H1 (cell line): ENCODE results near the gene PRRG1. TPM values are rescaled to one million over a fixed set of nuclear protein-coding genes. Genes with fewer than 3 reads are reported as not detected.
A peak's percentile ranks its signal among the peaks of the same experiment; 100 is the strongest.
"Not testable (repeated sequence)": the region's sequence is repeated elsewhere in the genome, so short reads cannot be mapped to it uniquely, and the experiment has no call there.

Source experiments
- CTCF ChIA-PET: fragments of 300-600 bp; sonication (Branson Sonifier 250); formaldehyde crosslinking; loops from one replicate; lab custom pipeline; 2021; ENCODE audit not compliant: partially characterized antibody; lab: Charles Lee
- POLR2A ChIA-PET: fragments of 300-600 bp; sonication (Branson Sonifier 250); formaldehyde crosslinking; loops from one replicate; lab custom pipeline; 2021; ENCODE audit warnings: inconsistent platforms; ENCODE audit not compliant: partially characterized antibody; lab: Charles Lee
- DNase-seq, 2 experiments: peaks; one replicate each; pipeline versions ENCODE4 v3.0.0 to v3.0.0-alpha.2; 2010 to 2022; ENCODE audit warnings: low spot score in 2 of 2, low read depth in 1 of 2, mixed read lengths in 1 of 2
- FAIRE-seq: peaks from 2 replicates; lab custom pipeline; 2011; peaks lifted over from hg19 to GRCh38; lab: Jason Lieb, UNC
- H2AFZ ChIP-seq: 2 replicates; pipeline ENCODE4 v1.8.1; 2012; ENCODE audit warnings: low read length, inconsistent platforms
- H2AK5ac ChIP-seq: 2 replicates; pipeline ENCODE4 v1.6.1; 2013; ENCODE audit warnings: low read depth, low read length
- H2BK120ac ChIP-seq: replicated peaks from 2 replicates; pipeline ENCODE3; 2013; ENCODE audit warnings: low read depth, low read length, inconsistent platforms
- H2BK12ac ChIP-seq: 2 replicates; pipeline ENCODE4 v1.6.1; 2013; ENCODE audit warnings: low read depth, low read length
- H2BK15ac ChIP-seq: 2 replicates; pipeline ENCODE4 v1.6.1; 2013; ENCODE audit warnings: low read length
- H2BK20ac ChIP-seq: 2 replicates; pipeline ENCODE4 v1.6.1; 2013; ENCODE audit warnings: low read length
- H2BK5ac ChIP-seq: 2 replicates; pipeline ENCODE4 v1.6.1; 2013; ENCODE audit warnings: low read depth, low read length
- H3K14ac ChIP-seq: 2 replicates; pipeline ENCODE4 v1.6.1; 2013; ENCODE audit warnings: inconsistent platforms; ENCODE audit not compliant: insufficient read length
- H3K18ac ChIP-seq: 2 replicates; pipeline ENCODE4 v1.6.1; 2013; ENCODE audit warnings: low read length; ENCODE audit errors: extremely low read depth
- H3K23ac ChIP-seq: 2 replicates; pipeline ENCODE4 v1.6.1; 2013; ENCODE audit warnings: inconsistent platforms; ENCODE audit not compliant: insufficient read length
- H3K23me2 ChIP-seq: 2 replicates; pipeline ENCODE4 v1.6.1; 2013; ENCODE audit warnings: low read depth, low read length
- H3K27ac ChIP-seq: 2 replicates; pipeline ENCODE4 v1.6.1; 2011; ENCODE audit warnings: low read depth, low read length, inconsistent platforms
- H3K27me3 ChIP-seq, 4 experiments: replicated peaks in 1 of 4; 1 replicate in 1 of 4; 2 replicates in 3 of 4; pipeline versions ENCODE4 v1.6.1 to v1.8.1; 2011 to 2013; ENCODE audit warnings: low read length in 3 of 4, mild to moderate bottlenecking in 3 of 4, inconsistent platforms in 2 of 4, mixed read lengths in 2 of 4, moderate library complexity in 1 of 4; ENCODE audit not compliant: control insufficient read depth in 3 of 4, insufficient read depth in 3 of 4; ENCODE audit errors: extremely low read depth in 1 of 4
- H3K36me3 ChIP-seq, 4 experiments: 2 replicates each; pipeline versions ENCODE4 v1.6.1 to v1.8.1; 2011 to 2013; ENCODE audit warnings: mild to moderate bottlenecking in 4 of 4, low read length in 3 of 4, moderate library complexity in 2 of 4, control low read depth in 1 of 4, inconsistent platforms in 1 of 4; ENCODE audit not compliant: insufficient read depth in 4 of 4, control insufficient read depth in 2 of 4
- H3K4ac ChIP-seq: replicated peaks from 2 replicates; pipeline ENCODE3; 2013; ENCODE audit warnings: low read length, low read depth, mixed read lengths, inconsistent platforms; ENCODE audit not compliant: insufficient read length
- H3K4me1 ChIP-seq, 4 experiments: replicated peaks in 1 of 4; 1 replicate in 1 of 4; 2 replicates in 3 of 4; pipeline versions ENCODE4 v1.6.1 to v1.8.1; 2011 to 2013; ENCODE audit warnings: low read length in 3 of 4, inconsistent platforms in 2 of 4, mixed read lengths in 1 of 4; ENCODE audit not compliant: insufficient read depth in 4 of 4, control insufficient read depth in 3 of 4
- H3K4me2 ChIP-seq, 2 experiments: 2 replicates each; pipeline versions ENCODE4 v1.6.1 to v1.8.1; 2011 to 2013; ENCODE audit warnings: low read depth in 2 of 2, low read length in 2 of 2, control low read depth in 1 of 2, inconsistent platforms in 1 of 2, mild to moderate bottlenecking in 1 of 2; ENCODE audit not compliant: insufficient read depth in 1 of 2
- H3K4me3 ChIP-seq, 4 experiments: fragments of 200-600, 300-600 bp in 1 of 4; sonication (generic), shearing (Covaris generic), sonication (Bioruptor Twin) in 1 of 4; 2 replicates each; pipeline versions ENCODE4 v1.5.1 to v1.8.1; 2011 to 2016; ENCODE audit warnings: low read length in 4 of 4, low read depth in 3 of 4, control low read depth in 2 of 4, inconsistent platforms in 2 of 4, mild to moderate bottlenecking in 2 of 4, mixed read lengths in 1 of 4, moderate library complexity in 1 of 4; ENCODE audit not compliant: insufficient read depth in 2 of 4; ENCODE audit errors: extremely low read depth in 1 of 4
- H3K56ac ChIP-seq: replicated peaks from 2 replicates; pipeline ENCODE3; 2013; ENCODE audit warnings: low read depth, mild to moderate bottlenecking, mixed read lengths, low read length, inconsistent platforms; ENCODE audit not compliant: insufficient read length
- H3K79me1 ChIP-seq: 2 replicates; pipeline ENCODE4 v1.6.1; 2013; ENCODE audit warnings: low read depth, low read length, control low read depth
- H3K79me2 ChIP-seq, 2 experiments: 2 replicates each; pipeline versions ENCODE4 v1.6.1 to v1.8.1; 2012 to 2013; ENCODE audit warnings: low read length in 2 of 2, mild to moderate bottlenecking in 2 of 2, inconsistent platforms in 1 of 2; ENCODE audit not compliant: insufficient read depth in 2 of 2, control insufficient read depth in 1 of 2
- H3K9ac ChIP-seq, 4 experiments: replicated peaks in 1 of 4; 1 replicate in 1 of 4; 2 replicates in 3 of 4; pipeline versions ENCODE4 v1.6.1 to v1.8.1; 2011 to 2013; ENCODE audit warnings: low read depth in 3 of 4, low read length in 3 of 4, control low read depth in 2 of 4, mild to moderate bottlenecking in 2 of 4, moderate library complexity in 2 of 4, inconsistent platforms in 1 of 4; ENCODE audit errors: extremely low read depth in 1 of 4
- H3K9me3 ChIP-seq, 2 experiments: 2 replicates each; pipeline versions ENCODE4 v1.6.1 to v1.8.1; 2012 to 2013; ENCODE audit warnings: mild to moderate bottlenecking in 2 of 2, moderate library complexity in 2 of 2, control low read depth in 1 of 2, inconsistent platforms in 1 of 2, low read depth in 1 of 2, low read length in 1 of 2, mixed read lengths in 1 of 2; ENCODE audit not compliant: insufficient read depth in 2 of 2
- H4K20me1 ChIP-seq, 2 experiments: replicated peaks in 1 of 2; 2 replicates each; pipeline versions ENCODE3 to v1.8.1; 2011 to 2013; ENCODE audit warnings: inconsistent platforms in 2 of 2, low read length in 2 of 2, mild to moderate bottlenecking in 1 of 2; ENCODE audit not compliant: insufficient read depth in 2 of 2, control insufficient read depth in 1 of 2
- H4K5ac ChIP-seq: 2 replicates; pipeline ENCODE4 v1.6.1; 2013; ENCODE audit warnings: low read length, low read depth, mixed read lengths, inconsistent platforms; ENCODE audit not compliant: insufficient read length
- H4K8ac ChIP-seq: 2 replicates; pipeline ENCODE4 v1.8.0; 2013; ENCODE audit warnings: mild to moderate bottlenecking, moderate library complexity, low read length, inconsistent platforms; ENCODE audit not compliant: insufficient read depth; ENCODE audit errors: extremely low read depth
- H4K91ac ChIP-seq: replicated peaks from 2 replicates; pipeline ENCODE3; 2013; ENCODE audit warnings: low read length, mixed read lengths, inconsistent platforms; ENCODE audit not compliant: insufficient read length
- RAD21 ChIP-seq, 2 experiments: IDR thresholded peaks in 1 of 2; conservative IDR thresholded peaks in 1 of 2; 2 replicates each; pipeline ENCODE4 v1.6.1; 2011; ENCODE audit warnings: low read depth in 2 of 2, low read length in 2 of 2, improper control_type of control experiment in 1 of 2, inconsistent platforms in 1 of 2, mild to moderate bottlenecking in 1 of 2, moderate library complexity in 1 of 2
- WGBS, 2 experiments: shearing (Covaris generic) in 1 of 2; methylation state at CpG; one replicate each; pipeline versions ENCODE4 v1.1.6 to v1.1.7; 2013 to 2015; ENCODE audit warnings: low lambda C conversion rate in 2 of 2, mixed read lengths in 2 of 2, inconsistent platforms in 1 of 2, low coverage in 1 of 2, missing lambda C conversion rate in 1 of 2; ENCODE audit not compliant: insufficient replicate concordance in 2 of 2, insufficient coverage in 1 of 2, insufficient read length in 1 of 2; ENCODE audit errors: extremely low coverage in 1 of 2, missing lambda C conversion rate in 1 of 2; 5-methylcytosine and 5-hydroxymethylcytosine counted together
- polyA plus RNA-seq, 7 experiments: library from polyadenylated mRNA; depleted of rRNA in 3 of 7; stranded (reverse) in 5 of 7; unstranded in 2 of 7; fragments of >200 nt in 5 of 7; fragments of 200-250 nt in 2 of 7; gene quantifications; 1 replicate in 5 of 7; 2 replicates in 1 of 7; 4 replicates in 1 of 7; pipeline versions ENCODE4 v1.2.1 to v1.2.3, GENCODE V29; 2011 to 2013; ENCODE audit warnings: missing spikeins in 2 of 7, mixed read lengths in 2 of 7
- total RNA-seq: library from RNA; stranded (reverse); fragmentation: NEBNext Ultra II Directional; extraction: Animal tissue kit (Norgen Biotek cat#: 25700); gene quantifications from 2 replicates; pipeline ENCODE4 v1.2.1, GENCODE V29; 2021
- TF ChIP-seq, protein P1 (sequence below), 3 experiments: IDR thresholded peaks; 1 replicate in 2 of 3; 2 replicates in 1 of 3; pipeline versions ENCODE4 v1.5.1 to v1.6.1; 2011; ENCODE audit warnings: low read length in 3 of 3, mild to moderate bottlenecking in 3 of 3, inconsistent platforms in 2 of 3, low read depth in 1 of 3, moderate library complexity in 1 of 3; ENCODE audit not compliant: insufficient read depth in 1 of 3; ENCODE audit errors: control extremely low read depth in 1 of 3

The PRRG1 gene
- total and polyA plus RNA-seq, 2 of the 8 experiments (the other 6 are each of a cell fraction or from before 2014, with no cell fraction given): 10.2 to 10.5 TPM

DNA sequence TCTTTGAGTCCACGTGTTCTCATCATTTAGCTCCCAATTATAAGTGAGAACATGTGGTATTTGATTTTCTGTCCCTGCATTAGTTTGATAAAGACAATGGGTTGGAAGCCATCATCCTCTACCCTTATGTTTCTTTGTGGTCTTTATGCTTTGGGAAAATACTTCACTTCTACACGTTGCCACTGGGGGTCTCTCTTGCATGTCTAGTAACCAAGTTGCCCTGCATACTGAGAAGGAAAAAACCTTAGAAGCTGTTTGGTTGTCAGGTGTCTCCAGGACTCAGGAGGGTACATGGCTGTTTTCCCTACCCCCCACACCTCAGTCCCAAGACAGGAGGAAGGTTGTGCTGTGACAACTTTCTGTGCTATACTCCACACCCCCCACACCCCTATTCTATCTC is 146.6 kb downstream of the PRRG1 start:
- POLR2A ChIA-PET, H4K5ac ChIP-seq, H4K8ac ChIP-seq, H2BK5ac ChIP-seq, H3K9ac ChIP-seq, H3K4ac ChIP-seq, H3K79me2 ChIP-seq, H3K18ac ChIP-seq, H3K27me3 ChIP-seq, H3K23ac ChIP-seq, H3K4me2 ChIP-seq, H3K14ac ChIP-seq, H3K56ac ChIP-seq, H2BK120ac ChIP-seq, H3K9me3 ChIP-seq, H2BK12ac ChIP-seq, DNase-seq, H2AFZ ChIP-seq, H4K91ac ChIP-seq, H3K4me3 ChIP-seq, H2AK5ac ChIP-seq, H2BK15ac ChIP-seq, H3K27ac ChIP-seq, H3K79me1 ChIP-seq, H3K36me3 ChIP-seq, H3K4me1 ChIP-seq, H2BK20ac ChIP-seq, H4K20me1 ChIP-seq, H3K23me2 ChIP-seq: not testable (repeated sequence)
- TF ChIP-seq RAD21 (IDR thresholded peaks at IDR 0.05 in 1 of 2, conservative IDR thresholded peaks at IDR 0.05 in 1 of 2; ENCODE audit: low read depth in 2 of 2, low read length in 2 of 2): peak; percentile 29 to 47; a peak in 3 of 4 replicates
- TF ChIP-seq, protein P1, sequence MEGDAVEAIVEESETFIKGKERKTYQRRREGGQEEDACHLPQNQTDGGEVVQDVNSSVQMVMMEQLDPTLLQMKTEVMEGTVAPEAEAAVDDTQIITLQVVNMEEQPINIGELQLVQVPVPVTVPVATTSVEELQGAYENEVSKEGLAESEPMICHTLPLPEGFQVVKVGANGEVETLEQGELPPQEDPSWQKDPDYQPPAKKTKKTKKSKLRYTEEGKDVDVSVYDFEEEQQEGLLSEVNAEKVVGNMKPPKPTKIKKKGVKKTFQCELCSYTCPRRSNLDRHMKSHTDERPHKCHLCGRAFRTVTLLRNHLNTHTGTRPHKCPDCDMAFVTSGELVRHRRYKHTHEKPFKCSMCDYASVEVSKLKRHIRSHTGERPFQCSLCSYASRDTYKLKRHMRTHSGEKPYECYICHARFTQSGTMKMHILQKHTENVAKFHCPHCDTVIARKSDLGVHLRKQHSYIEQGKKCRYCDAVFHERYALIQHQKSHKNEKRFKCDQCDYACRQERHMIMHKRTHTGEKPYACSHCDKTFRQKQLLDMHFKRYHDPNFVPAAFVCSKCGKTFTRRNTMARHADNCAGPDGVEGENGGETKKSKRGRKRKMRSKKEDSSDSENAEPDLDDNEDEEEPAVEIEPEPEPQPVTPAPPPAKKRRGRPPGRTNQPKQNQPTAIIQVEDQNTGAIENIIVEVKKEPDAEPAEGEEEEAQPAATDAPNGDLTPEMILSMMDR (IDR thresholded peaks at IDR 0.05; ENCODE audit: control extremely low read depth in 1 of 3, insufficient read depth in 1 of 3, low read depth in 1 of 3, low read length in 3 of 3): peak in 1 of 3 experiments; percentile 39; a peak in 2 of 4 replicates
- CTCF ChIA-PET: interaction anchor here (0.7 to 1.0 kb wide), 3 partner anchors 14 to 679 kb away, joined by 3 read pairs; no protein-coding TSS in a partner anchor
- WGBS, 2 experiments: 21% methylated on average over 2 of the region's 2 CpGs; no CpG with 5 or more reads in 1 of the 2 experiments
- peak; percentile 87 for FAIRE-seq
